HG03571 (cell line): Measurements from ENCODE around the gene DGKB.
"Not testable (repeated sequence)": the region's sequence is repeated elsewhere in the genome, so short reads cannot be mapped to it uniquely, and the experiment has no call there.

Source experiments
- ATAC-seq: cut with Tn5 transposase; IDR thresholded peaks from one replicate; pipeline ENCODE4 v1.9.1; 2021; ENCODE audit not compliant: unreplicated experiment

Gene DGKB

GRCh38 chr7:14487701-14488395 is 414.7 kb downstream of the DGKB start:
- no peak for ATAC-seq

DNA sequence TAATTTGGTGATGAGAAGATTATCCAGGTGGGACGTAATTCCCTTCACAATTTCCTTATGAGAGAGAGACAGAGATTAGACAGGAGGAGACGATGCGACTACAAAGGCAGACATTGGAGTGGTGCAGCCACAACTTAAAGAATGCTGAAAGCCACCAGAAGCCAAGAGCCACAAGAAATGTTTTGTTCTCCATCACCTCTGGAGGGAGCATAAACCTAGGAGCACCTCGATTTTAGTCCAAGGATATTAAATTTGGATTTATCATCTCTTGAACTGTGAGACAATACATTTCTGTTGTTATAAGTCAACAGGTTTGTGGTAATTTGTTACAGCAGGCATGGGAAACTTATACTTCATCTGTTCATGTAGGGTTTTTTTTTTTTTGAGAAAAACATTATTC is 418.9 kb downstream of the DGKB start:
- no peak for ATAC-seq

- ATAC-seq: no peak
These were observed 422.3 kb downstream of the DGKB start for GRCh38 chr7:14480281-14480680.

DNA sequence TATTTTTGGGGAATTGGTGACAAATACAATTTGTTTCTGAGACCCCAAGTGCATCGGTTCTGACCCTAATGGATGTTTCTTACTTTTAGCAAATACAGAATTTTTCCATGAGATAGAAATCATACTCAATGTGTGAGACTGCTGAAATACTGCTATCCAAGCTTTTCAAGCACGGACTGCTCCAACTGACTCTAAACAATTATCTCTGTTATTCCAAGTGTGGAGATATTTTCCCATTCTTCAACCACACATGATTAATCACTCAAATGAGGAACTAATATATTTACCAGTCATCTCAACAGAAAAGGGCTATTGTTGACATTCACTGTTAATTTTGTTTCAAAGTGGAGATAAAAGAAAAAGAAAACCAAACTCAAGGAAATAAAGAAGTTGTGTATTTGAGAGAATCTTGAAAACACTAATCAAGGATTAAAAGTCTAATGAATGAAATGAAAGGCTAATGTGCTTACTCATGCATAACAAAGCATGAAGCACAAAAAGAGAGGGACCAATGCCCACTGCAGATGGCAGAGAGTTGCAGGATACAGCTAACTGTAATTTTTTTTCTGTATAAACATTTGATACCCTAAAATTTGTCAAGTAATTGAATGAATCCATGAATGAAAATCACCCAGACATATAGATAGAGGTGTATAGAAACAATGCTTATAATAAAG is 423.6 kb downstream of the DGKB start:
- no peak for ATAC-seq

DNA sequence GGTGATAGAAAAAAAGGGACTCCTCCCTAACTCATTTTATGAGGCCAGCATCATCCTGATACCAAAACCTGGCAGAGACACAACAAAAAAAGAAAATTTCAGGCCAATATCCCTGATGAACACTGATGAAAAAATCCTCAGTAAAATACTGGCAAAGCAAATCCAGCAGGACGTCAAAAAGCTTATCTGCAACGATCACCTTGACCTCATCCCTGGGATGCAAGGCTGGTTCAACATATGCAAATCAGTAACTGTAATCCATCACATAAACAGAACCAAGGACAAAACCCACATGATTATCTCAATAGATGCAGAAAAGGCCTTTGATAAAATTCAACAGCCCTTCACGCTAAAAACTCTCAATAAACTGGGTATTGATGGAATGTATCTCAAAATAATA is 440.8 kb downstream of the DGKB start:
- ATAC-seq: not testable (repeated sequence)

- not testable (repeated sequence) for ATAC-seq
These were observed 443.7 kb downstream of the DGKB start for GRCh38 chr7:14458846-14459245.

DNA sequence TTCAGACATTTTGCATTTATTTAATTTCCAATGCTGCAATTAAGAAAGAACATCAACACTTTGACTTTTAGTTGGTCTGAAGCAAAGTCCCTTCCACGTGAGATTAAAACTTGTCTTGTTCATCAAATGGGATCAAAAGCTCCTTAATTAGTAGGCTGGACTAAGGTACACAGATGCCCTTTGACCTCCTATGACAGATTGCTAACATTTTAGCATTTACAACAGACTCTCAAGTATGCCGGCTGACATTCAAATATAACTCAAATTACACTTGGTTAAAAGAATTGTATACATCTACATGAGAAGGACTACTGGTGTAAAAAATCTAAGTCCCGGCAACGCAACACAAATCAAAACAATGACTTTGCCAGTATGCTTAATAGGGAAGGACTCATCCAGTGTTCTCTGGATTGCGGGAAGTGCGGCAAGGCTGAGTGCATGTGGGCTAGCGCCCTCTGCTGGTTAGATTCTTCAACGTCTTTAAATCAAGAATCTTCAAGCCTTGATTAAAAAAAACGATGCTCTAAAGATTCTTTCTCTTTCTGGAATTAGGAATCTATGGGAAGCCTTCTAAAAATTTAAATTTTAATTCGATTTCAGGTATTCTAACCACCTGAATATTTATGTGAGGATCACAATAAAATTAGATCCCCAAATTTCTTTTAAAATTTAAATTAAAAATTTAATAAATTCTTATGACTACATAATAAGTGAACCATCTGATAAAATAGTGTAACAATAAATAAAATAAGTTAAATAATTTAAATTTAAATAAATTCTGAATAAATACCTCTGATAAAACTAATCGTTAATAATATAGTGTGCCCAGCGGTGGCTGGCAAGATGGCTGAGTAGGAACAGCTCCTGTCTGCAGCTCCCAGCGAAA is 444.7 kb downstream of the DGKB start:
- ATAC-seq: no peak

- no peak for ATAC-seq
These were observed 453.3 kb downstream of the DGKB start for GRCh38 chr7:14449291-14449690.

- ATAC-seq: no peak
These were observed 455.7 kb downstream of the DGKB start for GRCh38 chr7:14446829-14447228.

DNA sequence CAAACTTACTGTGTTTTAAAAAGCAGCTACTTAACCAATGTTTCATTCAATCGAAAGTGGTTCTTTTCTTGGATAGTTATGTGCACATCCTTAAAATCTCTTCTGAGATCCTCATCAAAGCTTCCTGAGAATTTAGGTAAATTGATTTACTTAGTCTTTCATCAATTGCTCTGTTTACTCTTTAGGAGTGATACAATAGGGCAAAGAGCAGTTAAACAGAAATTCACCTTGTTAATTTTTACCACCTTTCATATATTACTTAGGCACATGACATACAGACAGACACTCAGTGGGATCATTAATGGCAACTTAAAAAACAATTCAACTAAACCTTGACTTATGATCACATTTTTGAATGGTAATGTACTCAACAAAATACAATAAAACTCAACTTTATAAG is 456.3 kb downstream of the DGKB start:
- no peak for ATAC-seq

- no peak for ATAC-seq
These were observed 464.2 kb downstream of the DGKB start for GRCh38 chr7:14438366-14438765.

DNA sequence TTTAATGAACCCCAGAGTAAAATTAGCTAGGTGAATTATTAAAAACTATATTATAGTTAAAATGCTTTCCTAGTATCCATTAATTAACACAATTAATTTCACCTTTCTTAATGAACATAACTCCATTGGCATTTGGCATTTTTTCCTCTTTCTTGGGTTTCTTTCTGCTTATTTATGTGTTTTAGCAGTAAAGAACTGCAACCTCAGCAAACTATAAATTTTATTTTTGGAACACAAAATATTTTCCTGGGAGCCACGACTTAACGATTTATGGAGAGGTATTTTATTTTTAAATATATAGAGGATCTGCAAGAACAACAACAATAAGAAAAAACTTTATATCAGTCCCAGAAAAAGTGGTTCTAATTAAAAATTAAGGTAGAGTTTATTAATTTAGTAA is 465.7 kb downstream of the DGKB start:
- ATAC-seq: no peak

GRCh38 chr7:14432924-14433323 is 469.6 kb downstream of the DGKB start:
- no peak for ATAC-seq

DNA sequence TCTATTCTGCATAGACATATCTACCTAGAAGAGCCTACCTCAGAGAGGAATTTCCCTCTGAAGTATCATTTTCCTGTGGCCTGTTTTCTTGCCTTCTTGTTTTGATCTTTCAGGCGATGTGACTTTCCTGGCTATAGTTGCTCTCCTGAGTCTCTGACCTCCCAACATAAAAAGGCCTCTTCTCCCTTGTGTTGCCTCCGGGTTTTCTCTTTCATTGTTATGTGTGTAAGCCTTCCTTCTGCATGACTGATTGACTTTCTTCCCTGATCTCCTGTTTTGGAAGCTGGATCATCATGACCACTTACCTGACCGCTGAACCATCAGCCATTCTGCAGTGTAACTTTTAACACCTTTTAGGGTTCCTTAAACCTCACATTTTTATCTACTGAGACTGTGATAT is 471.6 kb downstream of the DGKB start:
- no peak for ATAC-seq

GRCh38 chr7:14425559-14425958 is 477.0 kb downstream of the DGKB start:
- ATAC-seq: no peak

- ATAC-seq: no peak
These were observed 477.9 kb downstream of the DGKB start for GRCh38 chr7:14424675-14425074.

DNA sequence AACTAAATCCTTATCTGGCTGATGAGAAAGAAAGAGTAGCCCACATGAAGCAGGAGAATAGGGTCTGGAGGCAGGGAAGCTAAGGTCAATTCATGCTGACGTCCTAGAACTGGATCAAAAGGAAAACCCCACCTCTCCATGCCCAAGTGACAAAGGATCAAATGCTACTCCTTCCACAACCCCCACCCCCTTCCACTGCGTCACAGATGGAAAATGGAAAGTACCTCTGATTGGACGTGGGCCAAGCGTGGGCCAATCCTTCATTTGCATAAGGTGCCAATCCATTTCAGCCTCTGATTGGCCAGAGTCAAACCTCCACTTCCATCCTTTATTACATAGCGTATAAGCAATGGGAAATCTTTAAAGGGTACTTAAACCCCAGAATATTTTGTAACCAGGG is 481.8 kb downstream of the DGKB start:
- ATAC-seq: no peak

DNA sequence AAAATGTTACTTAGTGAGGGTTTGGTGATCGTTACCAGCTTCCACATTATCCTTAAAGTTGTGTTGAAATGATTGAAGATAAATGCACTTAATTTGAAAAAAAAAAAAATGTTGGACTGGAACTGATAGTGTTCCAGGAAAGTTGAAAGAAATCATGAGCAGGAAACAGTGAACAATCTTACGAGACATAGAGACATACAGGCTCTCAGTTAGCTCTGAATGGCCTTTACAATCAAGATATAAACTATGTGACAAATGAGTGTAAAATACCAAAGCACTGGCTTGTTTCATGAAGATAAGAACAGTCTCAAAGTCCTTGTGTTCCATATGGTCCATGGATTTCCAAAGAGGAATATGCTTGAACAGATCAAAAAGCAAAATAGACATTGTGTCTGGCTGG is 483.0 kb downstream of the DGKB start:
- no peak for ATAC-seq

DNA sequence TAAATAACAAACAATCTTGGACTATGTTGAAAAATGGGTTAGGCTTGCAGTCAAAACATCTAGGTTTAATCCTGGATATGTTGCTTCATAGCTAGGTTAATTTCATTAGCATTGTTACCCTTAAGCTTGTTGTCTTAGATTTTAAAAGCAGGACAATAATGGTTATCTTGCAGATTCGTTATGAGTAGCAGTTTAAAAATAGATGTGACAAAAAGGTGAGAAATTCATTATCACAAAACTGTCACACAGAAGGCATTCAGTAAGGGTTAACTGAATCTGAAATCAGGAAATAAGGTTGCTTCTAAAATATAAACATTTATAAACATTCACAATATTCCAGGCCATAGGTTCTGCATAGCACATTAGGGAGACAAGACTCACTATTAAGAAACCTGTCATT is 483.9 kb downstream of the DGKB start:
- ATAC-seq: no peak

GRCh38 chr7:14414274-14414986 is 488.1 kb downstream of the DGKB start:
- ATAC-seq: no peak
